GM12865 (cell line): ENCODE measurements around the gene EPC1.
"Not testable (repeated sequence)": the region's sequence is repeated elsewhere in the genome, so short reads cannot be mapped to it uniquely, and the experiment has no call there.

Source experiments
- DNase-seq: peaks from one replicate; pipeline ENCODE4 v3.0.0; 2010; ENCODE audit warnings: low read depth
- H3K4me3 ChIP-seq: 2 replicates; pipeline ENCODE4 v1.5.1; 2011; ENCODE audit warnings: mild to moderate bottlenecking, low read depth, low read length, control low read depth
- TF ChIP-seq, protein P1 (sequence below): IDR thresholded peaks from 2 replicates; pipeline ENCODE4 v1.5.1; 2011; ENCODE audit warnings: low read length, control low read depth, low read depth, inconsistent platforms; ENCODE audit not compliant: insufficient read depth; ENCODE audit errors: missing control alignments

Gene EPC1, protein sequence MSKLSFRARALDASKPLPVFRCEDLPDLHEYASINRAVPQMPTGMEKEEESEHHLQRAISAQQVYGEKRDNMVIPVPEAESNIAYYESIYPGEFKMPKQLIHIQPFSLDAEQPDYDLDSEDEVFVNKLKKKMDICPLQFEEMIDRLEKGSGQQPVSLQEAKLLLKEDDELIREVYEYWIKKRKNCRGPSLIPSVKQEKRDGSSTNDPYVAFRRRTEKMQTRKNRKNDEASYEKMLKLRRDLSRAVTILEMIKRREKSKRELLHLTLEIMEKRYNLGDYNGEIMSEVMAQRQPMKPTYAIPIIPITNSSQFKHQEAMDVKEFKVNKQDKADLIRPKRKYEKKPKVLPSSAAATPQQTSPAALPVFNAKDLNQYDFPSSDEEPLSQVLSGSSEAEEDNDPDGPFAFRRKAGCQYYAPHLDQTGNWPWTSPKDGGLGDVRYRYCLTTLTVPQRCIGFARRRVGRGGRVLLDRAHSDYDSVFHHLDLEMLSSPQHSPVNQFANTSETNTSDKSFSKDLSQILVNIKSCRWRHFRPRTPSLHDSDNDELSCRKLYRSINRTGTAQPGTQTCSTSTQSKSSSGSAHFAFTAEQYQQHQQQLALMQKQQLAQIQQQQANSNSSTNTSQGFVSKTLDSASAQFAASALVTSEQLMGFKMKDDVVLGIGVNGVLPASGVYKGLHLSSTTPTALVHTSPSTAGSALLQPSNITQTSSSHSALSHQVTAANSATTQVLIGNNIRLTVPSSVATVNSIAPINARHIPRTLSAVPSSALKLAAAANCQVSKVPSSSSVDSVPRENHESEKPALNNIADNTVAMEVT

DNA sequence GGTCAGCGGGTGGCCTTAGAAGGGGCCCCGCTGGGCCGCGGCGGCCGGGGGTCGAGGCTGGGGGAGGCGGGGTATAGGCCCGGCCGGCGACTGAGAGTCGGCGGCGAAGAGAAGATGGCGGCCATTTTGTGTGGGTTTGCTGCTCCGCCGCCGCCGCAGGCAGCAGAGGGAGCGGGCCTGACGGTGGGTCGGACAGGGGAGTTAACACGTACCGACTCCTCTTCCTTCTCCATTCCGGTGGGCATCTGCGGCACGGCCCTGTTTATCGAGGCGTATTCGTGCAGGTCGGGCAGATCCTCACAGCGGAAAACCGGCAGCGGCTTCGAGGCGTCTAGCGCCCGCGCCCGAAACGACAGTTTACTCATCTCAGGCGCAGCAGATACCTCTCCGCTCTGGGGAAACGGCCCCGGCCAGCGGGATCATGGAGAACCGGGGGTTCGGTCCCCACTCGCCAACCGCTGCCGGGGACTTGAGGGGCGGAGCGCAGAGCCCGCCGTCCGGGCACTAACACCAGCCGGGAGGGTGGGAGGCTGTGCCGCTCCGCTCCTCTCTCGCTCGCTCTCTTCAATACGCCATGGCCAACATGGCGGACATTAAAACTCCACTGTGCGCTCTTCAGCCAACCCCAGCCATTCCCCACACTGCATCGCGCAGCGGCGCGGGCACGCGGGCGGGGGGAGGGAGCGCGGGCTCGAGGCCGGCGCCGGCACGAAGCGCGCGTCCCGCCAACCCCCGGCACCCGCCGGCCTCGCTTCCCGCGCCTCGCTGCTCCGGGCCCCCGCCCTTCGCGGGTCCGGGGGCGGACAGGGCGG lies at the start of gene EPC1:
EPC1 (minus strand) TSS at position 608 of the 812 bp plus-strand sequence; CDS start at position 365, 243 bp downstream.
- TF ChIP-seq, protein P1, sequence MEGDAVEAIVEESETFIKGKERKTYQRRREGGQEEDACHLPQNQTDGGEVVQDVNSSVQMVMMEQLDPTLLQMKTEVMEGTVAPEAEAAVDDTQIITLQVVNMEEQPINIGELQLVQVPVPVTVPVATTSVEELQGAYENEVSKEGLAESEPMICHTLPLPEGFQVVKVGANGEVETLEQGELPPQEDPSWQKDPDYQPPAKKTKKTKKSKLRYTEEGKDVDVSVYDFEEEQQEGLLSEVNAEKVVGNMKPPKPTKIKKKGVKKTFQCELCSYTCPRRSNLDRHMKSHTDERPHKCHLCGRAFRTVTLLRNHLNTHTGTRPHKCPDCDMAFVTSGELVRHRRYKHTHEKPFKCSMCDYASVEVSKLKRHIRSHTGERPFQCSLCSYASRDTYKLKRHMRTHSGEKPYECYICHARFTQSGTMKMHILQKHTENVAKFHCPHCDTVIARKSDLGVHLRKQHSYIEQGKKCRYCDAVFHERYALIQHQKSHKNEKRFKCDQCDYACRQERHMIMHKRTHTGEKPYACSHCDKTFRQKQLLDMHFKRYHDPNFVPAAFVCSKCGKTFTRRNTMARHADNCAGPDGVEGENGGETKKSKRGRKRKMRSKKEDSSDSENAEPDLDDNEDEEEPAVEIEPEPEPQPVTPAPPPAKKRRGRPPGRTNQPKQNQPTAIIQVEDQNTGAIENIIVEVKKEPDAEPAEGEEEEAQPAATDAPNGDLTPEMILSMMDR: no peak
- DNase-seq: peak; percentile 96
- peak within 1 kb of the TSS; percentile 100 for H3K4me3 ChIP-seq

DNA sequence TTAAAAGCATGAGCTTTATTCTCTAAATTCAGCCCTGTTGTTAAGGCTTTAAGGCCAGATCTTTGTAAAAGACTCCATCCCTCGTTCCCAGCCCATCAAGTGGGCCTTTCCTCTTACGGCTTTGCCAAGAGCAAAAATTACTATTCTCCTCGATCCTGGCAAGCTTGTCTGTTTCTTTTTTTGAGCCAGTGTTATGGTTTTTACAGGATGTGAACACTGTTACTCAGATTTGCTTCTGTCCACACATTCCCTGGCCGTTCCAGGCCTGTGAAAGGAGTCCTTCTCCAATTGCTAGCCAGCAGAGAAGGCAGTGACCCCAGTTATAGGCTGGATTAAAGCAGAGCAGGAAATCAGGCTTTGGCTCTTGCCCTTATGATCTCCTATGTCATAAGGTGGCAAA lies 47.0 kb upstream of the EPC1 start:
- no peak overlapping the region for H3K4me3 ChIP-seq
- DNase-seq: no peak
- TF ChIP-seq, protein P1: no peak

DNA sequence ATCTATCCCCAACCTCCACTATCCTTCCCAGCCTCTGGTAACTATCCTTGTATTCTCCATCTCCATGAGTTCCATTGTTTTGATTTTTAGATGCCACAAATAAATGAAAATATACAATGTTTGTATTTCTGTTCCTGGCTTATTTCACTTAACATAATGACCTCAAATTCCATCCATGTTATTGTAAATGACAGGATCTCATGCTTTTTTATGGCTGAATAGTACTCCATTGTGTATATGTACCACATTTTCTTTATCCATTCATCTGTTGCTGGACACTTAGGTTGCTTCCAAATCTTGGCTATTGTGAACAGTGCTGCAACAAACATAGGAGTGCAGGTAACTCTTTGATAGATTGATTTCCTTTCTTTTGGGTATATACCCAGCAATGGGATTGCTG lies 45.3 kb upstream of the EPC1 start:
- DNase-seq, H3K4me3 ChIP-seq: not testable (repeated sequence)

DNA sequence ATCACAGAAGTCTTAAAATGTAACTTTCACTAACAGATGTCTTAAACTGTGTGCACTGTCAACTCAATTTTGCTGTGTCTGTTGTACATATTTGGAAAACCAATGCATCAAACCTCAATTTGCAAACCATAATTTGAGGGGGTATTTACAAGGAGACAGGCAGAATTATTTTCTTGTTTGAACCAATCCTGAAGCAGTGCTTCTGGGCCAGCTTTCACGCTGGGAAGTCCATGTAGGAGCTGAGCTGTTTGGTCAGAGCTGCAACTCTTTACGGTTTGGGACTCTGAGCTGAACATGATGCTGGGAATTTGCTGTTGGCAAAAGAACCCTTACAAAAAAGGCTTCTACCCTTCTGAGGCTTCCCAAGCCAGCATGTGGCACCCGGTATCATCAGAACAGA lies 43.2 kb upstream of the EPC1 start:
- TF ChIP-seq, protein P1: no peak
- DNase-seq: no peak

DNA sequence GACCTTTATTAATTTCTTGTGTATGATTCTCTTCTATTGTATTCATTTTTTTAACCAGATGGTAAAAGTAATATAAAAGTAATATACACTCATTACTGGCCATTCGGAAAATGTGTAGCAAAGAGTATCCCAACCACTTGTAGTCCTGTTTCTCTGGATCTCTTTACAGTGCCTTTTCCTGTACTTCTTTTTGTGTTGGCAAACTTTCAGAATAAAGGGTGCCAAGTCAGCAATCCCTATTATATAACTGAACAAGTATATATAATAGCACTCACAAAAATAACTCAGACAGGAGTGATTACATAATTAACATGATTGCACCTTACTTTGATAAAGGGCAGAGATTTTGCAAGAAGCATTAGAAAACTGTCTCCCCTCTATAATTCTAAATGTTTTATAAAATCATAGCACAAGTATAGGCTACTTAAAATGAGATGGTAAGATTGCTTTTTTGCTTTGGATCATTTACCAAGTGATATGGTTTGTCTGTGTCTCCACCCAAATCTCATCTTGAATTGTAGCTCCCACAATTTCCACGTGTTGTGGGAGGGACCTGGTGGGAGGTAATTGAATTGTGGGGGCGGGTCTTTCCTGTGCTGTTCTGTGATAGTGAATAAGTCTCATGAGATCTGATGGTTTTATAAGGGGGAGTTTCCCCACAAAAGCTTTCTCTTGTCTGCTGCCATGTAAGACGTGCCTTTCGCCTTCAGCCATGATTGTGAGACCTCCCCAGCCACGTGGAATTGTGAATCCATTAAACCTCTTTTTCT lies 41.5 kb upstream of the EPC1 start:
- TF ChIP-seq, protein P1: no peak
- DNase-seq: no peak
- no peak overlapping the region for H3K4me3 ChIP-seq

More for the DNA sequence above, 43.2 kb upstream of the EPC1 start:
- H3K4me3 ChIP-seq: no peak overlapping the region

DNA sequence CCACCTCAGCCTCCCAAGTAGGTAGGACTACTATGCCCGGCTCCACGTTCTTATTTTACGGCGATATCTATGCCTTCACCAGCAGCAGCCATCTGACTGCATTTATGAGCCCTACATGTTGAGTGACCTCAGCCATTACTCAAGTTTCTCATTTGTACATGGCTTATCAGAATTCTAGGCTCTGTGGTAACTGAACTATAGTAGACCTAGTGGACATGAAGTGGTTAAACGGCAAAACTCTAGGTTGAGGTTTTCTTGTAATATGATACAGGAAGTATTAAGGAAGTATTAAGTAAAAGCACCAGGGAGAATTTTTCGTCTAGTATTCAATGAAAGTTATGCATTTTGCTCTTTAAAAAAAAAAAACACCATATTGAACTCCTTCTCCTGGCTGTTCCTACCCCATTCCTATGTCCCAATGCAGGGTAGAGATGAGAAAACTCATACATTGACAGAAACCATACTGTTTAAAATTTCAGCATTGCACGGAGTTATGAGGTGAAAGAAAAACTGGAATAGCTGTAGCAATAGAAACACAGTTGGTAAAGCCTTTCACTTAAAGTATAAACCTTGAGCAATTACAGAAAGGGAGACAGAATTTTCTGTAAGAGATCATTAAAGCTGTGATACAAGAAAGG lies 39.8 kb upstream of the EPC1 start:
- no peak for DNase-seq
- TF ChIP-seq, protein P1: no peak
- no peak overlapping the region for H3K4me3 ChIP-seq
